Nucleus accumbens (tissue), 56 donors: ENCODE measurements around the gene RTN4R.
"Not testable (repeated sequence)": the region's sequence is repeated elsewhere in the genome, so short reads cannot be mapped to it uniquely, and the experiment has no call there.

Experiments
- DNase-seq, 56 donors: peaks; one replicate each; lab custom pipeline; 2025; lab: John Stamatoyannopoulos, UW

The RTN4R gene

DNA sequence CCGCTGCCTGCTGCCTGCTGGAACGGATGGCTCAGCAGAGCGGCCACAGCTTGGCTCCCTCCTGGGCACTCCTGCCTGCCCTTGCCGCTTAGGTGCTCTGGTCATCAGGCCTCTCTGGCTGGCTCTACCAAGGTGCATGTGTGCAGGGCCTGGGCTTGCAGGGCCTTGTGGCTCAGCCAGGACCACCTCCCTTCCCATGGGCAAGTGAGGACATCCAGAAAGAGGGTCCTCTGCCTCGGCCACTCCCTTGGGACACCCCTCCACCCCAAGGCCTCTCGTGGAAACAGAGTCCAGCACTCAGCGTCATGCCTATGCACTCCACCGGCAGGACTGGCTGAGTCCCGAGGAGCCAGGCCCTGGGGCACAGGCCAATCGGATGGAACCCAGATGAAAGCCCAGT is 6.3 kb upstream of the RTN4R start:
- not testable (repeated sequence) for DNase-seq

GRCh38 chr22:20273758-20274181 is 5.7 kb upstream of the RTN4R start:
- no peak for DNase-seq

- peak in 1 of 56 donors; percentile 8 for DNase-seq
Observed at GRCh38 chr22:20272700-20273099, 4.6 kb upstream of the RTN4R start.

- no peak for DNase-seq
Observed at GRCh38 chr22:20272174-20272573, 4.1 kb upstream of the RTN4R start.

GRCh38 chr22:20271114-20271994 is 3.2 kb upstream of the RTN4R start:
- peak in 1 of 56 donors; percentile 23 for DNase-seq

DNA sequence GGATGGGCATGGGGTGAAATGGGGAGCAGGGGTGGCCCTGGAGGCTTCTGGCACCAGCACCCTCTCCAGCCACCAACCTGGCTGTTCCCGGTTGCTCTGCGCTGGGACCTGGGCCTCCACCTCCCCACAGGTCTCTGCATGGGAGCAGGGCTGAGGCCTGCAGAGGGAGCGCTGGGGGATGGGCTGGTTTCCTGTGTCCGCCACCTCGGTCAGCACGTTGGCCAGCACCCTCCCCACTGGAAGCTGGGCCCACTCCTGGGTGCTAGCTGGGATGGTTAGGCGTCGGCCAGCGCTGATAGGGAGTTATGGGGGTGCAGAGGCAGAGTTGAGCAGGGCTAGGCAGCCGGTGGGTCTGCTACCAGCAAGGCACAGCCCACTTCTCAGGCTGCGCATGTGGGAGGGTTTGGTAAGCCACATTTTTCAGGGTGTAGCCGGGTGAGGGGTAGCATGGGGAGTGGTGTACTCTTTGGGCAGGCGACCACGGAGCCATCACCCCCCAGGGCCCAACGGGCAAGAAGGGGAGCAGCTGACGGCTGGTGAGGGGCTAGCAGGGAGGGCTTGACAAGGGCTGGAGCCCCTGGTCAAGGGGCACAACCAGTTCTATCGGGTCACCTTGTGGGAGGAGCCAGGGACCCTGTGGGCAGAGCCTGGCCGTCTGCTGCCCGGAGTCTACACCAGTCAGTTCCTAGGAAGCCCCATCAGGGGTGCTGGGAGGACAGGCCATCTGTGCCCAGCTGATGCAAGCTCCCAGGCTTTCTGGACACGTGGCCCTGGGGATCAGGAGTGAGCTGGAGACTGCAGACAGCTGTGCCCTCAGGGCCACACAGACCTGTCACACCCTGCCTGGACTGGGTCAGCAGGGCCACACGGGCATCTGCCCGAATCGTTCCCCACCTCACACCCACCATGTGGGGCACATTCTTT is 2.3 kb upstream of the RTN4R start:
- not testable (repeated sequence) for DNase-seq

GRCh38 chr22:20269673-20270072 is 1.6 kb upstream of the RTN4R start:
- not testable (repeated sequence) for DNase-seq

- not testable (repeated sequence) for DNase-seq
Observed at GRCh38 chr22:20269201-20269600, 1.1 kb upstream of the RTN4R start.

GRCh38 chr22:20267441-20268278 is 458 bp downstream of the RTN4R start:
- no peak for DNase-seq

DNA sequence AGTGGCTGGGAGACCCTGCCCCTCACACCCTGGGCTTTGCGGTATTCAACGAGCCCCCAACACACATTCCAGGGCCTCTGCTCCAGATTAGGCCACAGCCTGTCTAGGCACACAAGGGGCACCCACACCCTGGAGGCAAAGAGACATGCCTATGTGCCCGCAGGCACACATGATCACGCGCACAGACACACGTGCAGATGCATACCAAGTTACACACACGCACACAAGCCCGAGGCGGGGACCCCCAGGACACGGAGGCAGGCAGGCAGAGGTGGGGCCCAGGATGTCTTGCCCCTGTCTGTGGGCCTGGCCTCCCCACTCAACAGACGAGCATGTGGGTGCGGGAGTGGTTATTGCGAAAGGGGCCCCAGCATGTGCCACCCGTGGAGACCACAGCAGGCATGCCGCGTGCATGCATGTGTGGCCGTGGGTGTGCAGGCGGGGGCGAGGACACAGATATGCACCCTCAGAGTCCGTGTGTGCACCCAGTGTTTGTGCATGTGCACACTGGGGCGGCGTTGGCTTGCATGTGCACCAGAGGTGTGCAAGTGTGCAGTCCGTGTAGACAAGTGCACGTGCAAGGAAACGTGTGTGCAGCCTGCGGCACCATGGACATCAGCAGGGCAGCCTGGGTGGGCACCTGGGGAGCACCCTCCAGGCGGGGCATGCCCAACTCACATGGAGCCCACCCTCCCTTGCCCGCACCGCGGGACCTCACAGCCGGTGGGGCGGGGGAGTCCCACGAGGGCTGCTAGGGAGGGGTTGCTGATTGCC is 1.3 kb downstream of the RTN4R start:
- DNase-seq = peak in 1 of 56 donors; percentile 37

DNA sequence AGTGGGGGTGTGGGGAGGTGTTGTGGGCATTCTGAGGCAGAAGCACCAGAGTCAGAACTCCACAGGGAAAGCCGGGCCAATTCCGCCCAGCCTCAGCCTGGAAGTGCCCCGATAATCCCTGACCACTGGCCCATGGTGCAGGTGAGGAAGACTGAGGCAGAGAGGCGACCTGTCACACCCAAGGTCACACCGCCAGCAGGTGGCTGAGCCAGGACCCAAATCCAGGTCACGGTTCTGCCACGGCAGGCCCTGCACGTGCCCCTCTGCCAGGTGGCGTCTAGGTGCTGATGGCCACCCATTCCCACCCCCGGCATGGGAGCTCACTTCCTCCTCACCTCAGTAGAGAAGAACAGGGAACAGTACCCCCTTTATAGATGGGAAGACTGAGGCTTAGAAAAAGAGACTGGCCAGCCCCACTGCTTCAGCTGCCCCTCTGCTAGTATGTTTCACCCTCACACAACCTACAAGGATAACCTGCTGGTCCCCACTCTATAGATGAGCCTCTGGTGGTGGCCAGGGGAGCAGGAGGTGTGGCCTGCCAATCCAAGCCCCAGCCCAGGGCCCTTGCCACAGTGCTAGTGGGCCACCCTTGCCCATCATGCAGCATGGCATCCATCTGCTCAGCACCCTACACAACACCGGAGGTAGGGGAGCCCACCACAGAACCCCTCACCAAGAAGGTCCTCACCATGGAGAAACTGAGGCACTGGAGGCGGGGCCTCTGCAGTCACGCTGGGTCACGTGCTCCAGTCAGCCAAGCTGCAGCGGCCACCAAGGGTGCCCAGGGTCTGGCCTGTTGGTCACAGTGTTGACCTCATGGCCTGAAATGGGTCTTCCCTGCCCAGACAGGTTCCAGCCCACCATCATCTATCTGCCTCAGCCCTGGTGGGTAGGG is 2.1 kb downstream of the RTN4R start:
- not testable (repeated sequence) for DNase-seq

DNA sequence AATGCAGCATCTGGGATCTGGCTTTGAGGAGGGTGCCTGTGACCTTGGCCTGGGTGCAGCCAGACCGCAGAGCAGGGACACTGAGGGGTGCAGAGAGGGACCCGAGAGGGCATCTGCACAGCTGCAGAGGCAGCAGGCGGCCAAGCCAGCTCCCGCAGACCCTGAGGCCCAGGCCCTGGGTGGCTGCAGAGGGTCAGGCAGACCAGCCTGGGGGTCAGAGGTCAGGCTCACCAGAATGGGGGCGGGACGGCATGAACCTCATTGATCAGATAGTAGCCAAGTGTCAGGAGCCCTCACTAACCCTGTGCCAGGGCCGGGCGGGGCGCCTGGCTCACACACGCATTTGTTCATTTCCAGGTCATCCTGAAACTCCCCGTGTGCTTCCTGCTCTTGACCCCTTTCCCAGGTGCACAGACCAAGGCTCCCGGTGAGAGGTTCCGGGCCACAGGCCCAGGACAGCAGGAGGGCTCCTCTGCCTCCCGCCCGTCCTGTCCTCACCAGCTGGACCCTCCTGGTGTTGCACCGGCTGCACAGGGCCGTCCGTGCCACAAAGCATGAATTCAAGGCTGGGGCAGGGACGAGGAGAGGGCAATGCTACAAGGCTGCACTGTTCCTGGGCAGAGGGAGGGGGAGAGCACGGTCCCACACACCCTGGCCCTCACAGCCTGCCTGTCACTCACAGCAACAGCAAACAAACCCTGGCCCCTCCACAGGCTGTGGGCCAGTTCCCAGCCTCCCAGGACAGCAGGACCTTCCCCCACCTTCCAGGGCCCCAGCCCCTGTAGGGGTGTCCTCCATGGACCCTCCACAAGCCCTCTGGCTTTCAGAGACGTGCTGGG is 3.3 kb downstream of the RTN4R start:
- DNase-seq = peak in 32 of 56 donors; percentile 10 to 76 (median 46)

DNA sequence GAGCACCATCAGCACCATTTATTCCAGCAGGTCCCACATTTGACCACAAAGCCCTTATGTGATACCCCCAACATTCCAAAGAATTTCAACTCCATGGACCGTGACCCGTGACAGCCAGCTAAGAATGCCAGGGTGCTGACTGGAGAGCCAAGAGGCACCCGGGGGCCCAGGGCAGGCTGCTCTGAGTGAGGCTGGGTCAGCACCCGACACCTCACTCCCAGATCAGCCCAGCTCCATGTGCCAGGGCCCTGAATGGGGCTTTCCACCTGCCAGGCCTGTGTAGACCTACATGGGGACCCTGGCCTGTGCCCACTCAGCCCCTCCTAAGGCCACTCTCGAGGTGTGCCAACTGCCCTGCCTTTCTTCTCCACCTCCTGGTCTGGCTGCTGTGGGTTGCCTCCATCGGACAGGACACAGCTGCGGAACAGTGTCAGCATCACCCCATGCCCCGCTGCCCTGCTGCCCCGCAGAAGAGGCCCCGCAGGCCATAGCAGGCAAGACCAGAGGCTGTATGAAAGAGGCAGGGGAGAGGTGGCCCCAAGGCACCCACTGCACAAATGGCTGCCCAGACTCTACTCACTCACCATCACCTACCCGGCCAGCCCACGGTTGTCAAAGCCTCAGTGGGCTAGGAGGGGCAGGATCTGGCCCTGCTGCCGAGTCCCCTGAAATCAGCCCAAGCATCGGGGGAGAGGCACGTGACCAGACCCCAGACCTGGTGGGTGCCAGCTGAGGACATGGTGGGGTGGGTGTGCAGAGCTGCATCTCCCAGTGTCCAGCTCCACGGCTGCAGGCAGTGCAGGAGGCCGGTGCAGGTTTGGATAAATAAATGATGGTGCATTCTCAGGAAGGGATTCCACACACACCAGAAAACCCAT is 4.5 kb downstream of the RTN4R start:
- DNase-seq = not testable (repeated sequence)

GRCh38 chr22:20262582-20263147 is 5.5 kb downstream of the RTN4R start:
- no peak for DNase-seq

DNA sequence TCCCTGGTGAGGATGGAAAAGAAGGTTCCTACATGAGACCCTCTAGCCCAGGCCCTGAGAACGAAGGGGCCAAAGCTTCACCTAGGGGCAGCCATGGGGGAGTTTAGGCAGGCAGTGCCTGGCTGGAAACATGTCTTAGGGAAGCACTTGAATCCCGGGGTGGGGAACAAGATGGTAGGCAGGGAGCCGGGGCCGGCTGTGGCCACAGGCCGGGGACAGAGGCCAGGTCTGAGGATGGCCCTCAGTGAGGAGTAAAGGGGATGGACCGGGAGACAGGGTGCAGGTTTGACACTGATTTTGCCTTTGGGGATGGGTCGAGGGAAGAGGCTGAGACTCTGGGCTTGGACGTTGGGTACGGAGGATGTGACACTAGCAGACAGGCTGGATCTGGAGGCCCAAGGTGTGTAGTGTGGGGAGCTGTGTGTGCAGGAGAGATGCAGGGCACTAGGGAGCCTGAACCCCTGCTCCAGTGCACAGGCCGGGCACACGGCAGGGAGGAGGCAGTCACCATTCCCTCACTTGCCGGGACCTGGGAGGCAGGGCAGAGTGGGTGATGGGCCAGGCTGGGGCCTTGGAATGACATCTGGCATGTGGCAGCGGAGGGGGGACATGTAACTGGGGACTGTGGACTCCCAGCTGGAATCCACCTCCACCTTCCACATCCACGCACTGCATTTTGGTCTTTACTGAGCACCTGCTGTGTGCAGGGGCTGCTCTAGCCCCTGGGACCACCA is 6.1 kb downstream of the RTN4R start:
- DNase-seq = no peak
